PC-3 (cell line): Measurements from ENCODE around the gene CSMD2.

ENCODE experiments used
- EZH2 ChIP-seq: fragments of 300-600 bp; sonication (generic); IDR thresholded peaks from one replicate; pipeline ENCODE4 v1.6.1; 2017; ENCODE audit warnings: antibody characterized with exemption, mild to moderate bottlenecking, low read length; ENCODE audit not compliant: unreplicated experiment
- EZH2phosphoT487 ChIP-seq: fragments of 300-600 bp; sonication (generic); IDR thresholded peaks from 2 replicates; pipeline ENCODE4 v1.6.1; 2018; ENCODE audit warnings: mild to moderate bottlenecking, antibody characterized with exemption, low read length, borderline replicate concordance
- TF ChIP-seq, protein P1 (sequence below): fragments of 300-600 bp; sonication (generic); conservative IDR thresholded peaks from 2 replicates; pipeline ENCODE4 v1.5.1; 2017; ENCODE audit warnings: antibody characterized with exemption, low read depth, mild to moderate bottlenecking, low read length

DNA sequence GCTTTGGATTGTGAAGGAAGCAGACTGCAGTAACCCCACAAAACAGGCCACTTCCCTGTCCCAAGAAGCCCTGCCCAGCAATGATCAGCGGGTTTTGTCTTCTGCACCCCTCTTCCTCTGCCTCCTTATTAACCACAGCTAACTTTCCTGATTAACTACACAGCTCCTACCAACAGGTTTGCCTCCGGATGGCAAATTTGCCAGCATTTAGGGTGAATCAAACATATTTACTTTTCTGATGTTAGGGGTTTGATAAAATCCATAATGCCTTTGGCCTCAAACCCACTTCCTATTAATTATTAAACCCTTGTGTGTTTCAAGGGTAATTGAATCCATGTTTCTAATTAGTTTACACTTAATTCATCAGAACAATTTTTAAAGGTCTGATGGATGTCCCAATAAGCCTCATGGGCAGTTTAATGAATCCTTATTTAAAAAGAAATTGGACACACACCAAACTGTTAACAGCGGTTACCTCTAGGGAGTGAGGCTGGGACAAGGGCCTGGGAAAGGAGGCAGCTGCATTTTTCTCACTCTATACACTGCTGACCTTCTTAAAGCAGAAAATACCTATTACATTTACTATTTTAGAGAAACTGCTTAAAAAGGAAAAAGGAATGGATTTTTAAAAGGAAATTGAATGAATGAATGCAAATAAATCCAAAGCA, 91.9 kb downstream of the CSMD2 start:
- TF ChIP-seq, protein P1, sequence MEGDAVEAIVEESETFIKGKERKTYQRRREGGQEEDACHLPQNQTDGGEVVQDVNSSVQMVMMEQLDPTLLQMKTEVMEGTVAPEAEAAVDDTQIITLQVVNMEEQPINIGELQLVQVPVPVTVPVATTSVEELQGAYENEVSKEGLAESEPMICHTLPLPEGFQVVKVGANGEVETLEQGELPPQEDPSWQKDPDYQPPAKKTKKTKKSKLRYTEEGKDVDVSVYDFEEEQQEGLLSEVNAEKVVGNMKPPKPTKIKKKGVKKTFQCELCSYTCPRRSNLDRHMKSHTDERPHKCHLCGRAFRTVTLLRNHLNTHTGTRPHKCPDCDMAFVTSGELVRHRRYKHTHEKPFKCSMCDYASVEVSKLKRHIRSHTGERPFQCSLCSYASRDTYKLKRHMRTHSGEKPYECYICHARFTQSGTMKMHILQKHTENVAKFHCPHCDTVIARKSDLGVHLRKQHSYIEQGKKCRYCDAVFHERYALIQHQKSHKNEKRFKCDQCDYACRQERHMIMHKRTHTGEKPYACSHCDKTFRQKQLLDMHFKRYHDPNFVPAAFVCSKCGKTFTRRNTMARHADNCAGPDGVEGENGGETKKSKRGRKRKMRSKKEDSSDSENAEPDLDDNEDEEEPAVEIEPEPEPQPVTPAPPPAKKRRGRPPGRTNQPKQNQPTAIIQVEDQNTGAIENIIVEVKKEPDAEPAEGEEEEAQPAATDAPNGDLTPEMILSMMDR = no peak
- TF ChIP-seq EZH2 (no peak), EZH2phosphoT487 (no peak)
